ENCODE measurements around the gene RAB44. TPM values are rescaled to one million over a fixed set of nuclear protein-coding genes. Genes with fewer than 3 reads are reported as not detected.

The RAB44 gene
- total RNA-seq, 1 donor from 2014 or later = 0.05 TPM

- Mint-ChIP-seq H3K4me3 (no peak overlapping the region), H3K4me1 (ENCODE audit: low read depth) (peaks cover 49% of the 10 kb centered on the region), H3K9me3 (no peaks in the 10 kb centered on the region), H3K27ac (peak overlapping the region; percentile 61), H3K27me3 (ENCODE audit: insufficient read depth) (no peaks in the 10 kb centered on the region), H3K36me3 (ENCODE audit: low read depth) (peaks cover 4% of the 10 kb centered on the region)
- intact Hi-C loops (cut with micrococcal nuclease) = loop anchor here (1.0 to 5.0 kb wide), 11 partner anchors 24 to 448 kb away; partner anchors contain the start of genes KCTD20, PIM1, PXT1 and STK38
- peak; percentile 76 for DNase-seq (ENCODE audit: low spot score)
Observed at GRCh38 chr6:36759148-36759759, 61.6 kb downstream of the RAB44 start.

- Mint-ChIP-seq H3K36me3 (ENCODE audit: low read depth) (no peaks in the 10 kb centered on the region), H3K4me3 (no peak overlapping the region), H3K9me3 (no peaks in the 10 kb centered on the region), H3K27ac (no peak overlapping the region), H3K4me1 (ENCODE audit: low read depth) (peaks cover 35% of the 10 kb centered on the region), H3K27me3 (ENCODE audit: insufficient read depth) (no peaks in the 10 kb centered on the region)
- intact Hi-C loops (cut with micrococcal nuclease) = no loop called here
- DNase-seq (ENCODE audit: low spot score) = no peak
Observed at GRCh38 chr6:36760685-36761435, 63.2 kb downstream of the RAB44 start.

- no peak overlapping the region for H3K27ac Mint-ChIP-seq
- intact Hi-C loops (cut with micrococcal nuclease) = no loop called here
- H3K9me3 Mint-ChIP-seq = no peaks in the 10 kb centered on the region
- H3K36me3 Mint-ChIP-seq (ENCODE audit: low read depth) = peaks cover 2% of the 10 kb centered on the region
- H3K4me1 Mint-ChIP-seq (ENCODE audit: low read depth) = peaks cover 29% of the 10 kb centered on the region
- H3K27me3 Mint-ChIP-seq (ENCODE audit: insufficient read depth) = no peaks in the 10 kb centered on the region
- DNase-seq (ENCODE audit: low spot score) = no peak
- H3K4me3 Mint-ChIP-seq = no peak overlapping the region
Observed at GRCh38 chr6:36762123-36762522, 64.5 kb downstream of the RAB44 start.

GRCh38 chr6:36765190-36765589, 67.6 kb downstream of the RAB44 start:
- Mint-ChIP-seq H3K36me3 (ENCODE audit: low read depth) (peaks cover 2% of the 10 kb centered on the region), H3K4me3 (no peak overlapping the region), H3K4me1 (ENCODE audit: low read depth) (peaks cover 33% of the 10 kb centered on the region), H3K27me3 (ENCODE audit: insufficient read depth) (no peaks in the 10 kb centered on the region), H3K9me3 (no peaks in the 10 kb centered on the region), H3K27ac (no peak overlapping the region)
- intact Hi-C loops (cut with micrococcal nuclease) = no loop called here
- no peak for DNase-seq (ENCODE audit: low spot score)

- Mint-ChIP-seq H3K9me3 (no peaks in the 10 kb centered on the region), H3K27ac (no peak overlapping the region), H3K27me3 (ENCODE audit: insufficient read depth) (no peaks in the 10 kb centered on the region), H3K4me3 (no peak overlapping the region), H3K4me1 (ENCODE audit: low read depth) (peaks cover 39% of the 10 kb centered on the region), H3K36me3 (ENCODE audit: low read depth) (peaks cover 2% of the 10 kb centered on the region)
- DNase-seq (ENCODE audit: low spot score) = peak; percentile 79
- intact Hi-C loops (cut with micrococcal nuclease) = loop anchor here (1.0 kb wide), 6 partner anchors 17 to 445 kb away; partner anchors contain the start of gene C6orf89
Observed at GRCh38 chr6:36765594-36766398, 68.2 kb downstream of the RAB44 start.

- no peak overlapping the region for H3K27ac Mint-ChIP-seq
- intact Hi-C loops (cut with micrococcal nuclease) = loop anchor here (1.0 kb wide), 6 partner anchors 16 to 444 kb away; partner anchors contain the start of gene C6orf89
- H3K4me3 Mint-ChIP-seq = no peak overlapping the region
- DNase-seq (ENCODE audit: low spot score) = no peak
- H3K9me3 Mint-ChIP-seq = no peaks in the 10 kb centered on the region
- H3K27me3 Mint-ChIP-seq (ENCODE audit: insufficient read depth) = no peaks in the 10 kb centered on the region
- peaks cover 45% of the 10 kb centered on the region for H3K4me1 Mint-ChIP-seq (ENCODE audit: low read depth)
- H3K36me3 Mint-ChIP-seq (ENCODE audit: low read depth) = peaks cover 2% of the 10 kb centered on the region
Observed at GRCh38 chr6:36766399-36766945, 68.8 kb downstream of the RAB44 start.

GRCh38 chr6:36769183-36769675, 71.6 kb downstream of the RAB44 start:
- Mint-ChIP-seq H3K4me3 (peak overlapping the region; percentile 61), H3K4me1 (ENCODE audit: low read depth) (peaks cover 45% of the 10 kb centered on the region), H3K27me3 (ENCODE audit: insufficient read depth) (no peaks in the 10 kb centered on the region), H3K9me3 (no peaks in the 10 kb centered on the region), H3K27ac (peak overlapping the region; percentile 90), H3K36me3 (ENCODE audit: low read depth) (peaks cover 2% of the 10 kb centered on the region)
- intact Hi-C loops (cut with micrococcal nuclease) = loop anchor here (1.0 kb wide), 1 partner anchor 14 kb away; no protein-coding TSS in a partner anchor
- DNase-seq (ENCODE audit: low spot score) = no peak

GRCh38 chr6:36769676-36770499, 72.3 kb downstream of the RAB44 start:
- peak; percentile 31 for DNase-seq (ENCODE audit: low spot score)
- intact Hi-C loops (cut with micrococcal nuclease) = loop anchor here (1.0 kb wide), 1 partner anchor 15 kb away; no protein-coding TSS in a partner anchor
- H3K9me3 Mint-ChIP-seq = no peaks in the 10 kb centered on the region
- peaks cover 3% of the 10 kb centered on the region for H3K27me3 Mint-ChIP-seq (ENCODE audit: insufficient read depth)
- peak overlapping the region; percentile 90 for H3K27ac Mint-ChIP-seq
- peaks cover 45% of the 10 kb centered on the region for H3K4me1 Mint-ChIP-seq (ENCODE audit: low read depth)
- peaks cover 2% of the 10 kb centered on the region for H3K36me3 Mint-ChIP-seq (ENCODE audit: low read depth)
- peak overlapping the region; percentile 61 for H3K4me3 Mint-ChIP-seq

- intact Hi-C loops (cut with micrococcal nuclease) = no loop called here
- no peak overlapping the region for H3K4me3 Mint-ChIP-seq
- H3K9me3 Mint-ChIP-seq = no peaks in the 10 kb centered on the region
- H3K36me3 Mint-ChIP-seq (ENCODE audit: low read depth) = peaks cover 2% of the 10 kb centered on the region
- peak overlapping the region; percentile 72 for H3K27ac Mint-ChIP-seq
- H3K27me3 Mint-ChIP-seq (ENCODE audit: insufficient read depth) = peaks cover 4% of the 10 kb centered on the region
- H3K4me1 Mint-ChIP-seq (ENCODE audit: low read depth) = peaks cover 40% of the 10 kb centered on the region
- DNase-seq (ENCODE audit: low spot score) = no peak
Observed at GRCh38 chr6:36771145-36771544, 73.5 kb downstream of the RAB44 start.

GRCh38 chr6:36772397-36772796, 74.8 kb downstream of the RAB44 start:
- DNase-seq (ENCODE audit: low spot score) = no peak
- Mint-ChIP-seq H3K27ac (peak overlapping the region; percentile 69), H3K4me1 (ENCODE audit: low read depth) (peaks cover 36% of the 10 kb centered on the region), H3K27me3 (ENCODE audit: insufficient read depth) (peaks cover 4% of the 10 kb centered on the region), H3K36me3 (ENCODE audit: low read depth) (no peaks in the 10 kb centered on the region), H3K9me3 (no peaks in the 10 kb centered on the region), H3K4me3 (no peak overlapping the region)
- intact Hi-C loops (cut with micrococcal nuclease) = no loop called here

- DNase-seq (ENCODE audit: low spot score) = no peak
- intact Hi-C loops (cut with micrococcal nuclease) = no loop called here
- Mint-ChIP-seq H3K27ac (no peak overlapping the region), H3K4me1 (ENCODE audit: low read depth) (peaks cover 21% of the 10 kb centered on the region), H3K9me3 (no peaks in the 10 kb centered on the region), H3K27me3 (ENCODE audit: insufficient read depth) (peaks cover 4% of the 10 kb centered on the region), H3K36me3 (ENCODE audit: low read depth) (no peaks in the 10 kb centered on the region), H3K4me3 (no peak overlapping the region)
Observed at GRCh38 chr6:36774331-36774730, 76.7 kb downstream of the RAB44 start.

- no peak overlapping the region for H3K4me3 Mint-ChIP-seq
- no peaks in the 10 kb centered on the region for H3K36me3 Mint-ChIP-seq (ENCODE audit: low read depth)
- intact Hi-C loops (cut with micrococcal nuclease) = no loop called here
- peaks cover 4% of the 10 kb centered on the region for H3K27me3 Mint-ChIP-seq (ENCODE audit: insufficient read depth)
- DNase-seq (ENCODE audit: low spot score) = no peak
- H3K27ac Mint-ChIP-seq = no peak overlapping the region
- no peaks in the 10 kb centered on the region for H3K9me3 Mint-ChIP-seq
- H3K4me1 Mint-ChIP-seq (ENCODE audit: low read depth) = peaks cover 3% of the 10 kb centered on the region
Observed at GRCh38 chr6:36776167-36776566, 78.5 kb downstream of the RAB44 start.

All from activated T-helper 1 cell treated with anti-CD3 and anti-CD28 coated beads, Interleukin-12 subunit alpha, Interleukin-12 subunit beta, Interleukin-2, Interleukin-4 antibody, amounts not matched to agents 30 ng/mL and 10 ng/mL and 1 ng/mL, durations not matched to agents 14 hours and 24 hours and 36 hours (primary cell).